ENCODE results near the gene TRAT1. TPM values are rescaled to one million over a fixed set of nuclear protein-coding genes. Genes with fewer than 3 reads are reported as not detected.
A peak's percentile ranks its signal among the peaks of the same experiment; 100 is the strongest.

TRAT1 gene
- total and polyA plus RNA-seq, 7 experiments from 2014 or later: 85.5 to 326 (median 146) TPM

GRCh38 chr3:108826309-108827187 is 4.0 kb downstream of the TRAT1 start:
- Histone ChIP-seq H3K27ac (ENCODE audit: low read depth, low read length) (peak overlapping the region; percentile 78), H3K4me3 (ENCODE audit: low read length) (peak overlapping the region; percentile 76), H3K27me3 (ENCODE audit: control insufficient read depth in 2 of 2, insufficient read depth in 2 of 2, low read length in 2 of 2) (no peaks in the 10 kb centered on the region), H3K36me3 (ENCODE audit: control insufficient read depth in 2 of 3, insufficient read depth in 3 of 3, low read length in 3 of 3) (peaks cover 0 to 7% (median 0%) of the 10 kb centered on the region in 3 experiments), H3K4me1 (ENCODE audit: control insufficient read depth in 2 of 2, insufficient read depth in 2 of 2, low read length in 2 of 2) (peaks cover 29 to 33% of the 10 kb centered on the region in 2 donors), H3K9me3 (ENCODE audit: control insufficient read depth in 2 of 3, low read length in 3 of 3) (no peaks in the 10 kb centered on the region)
- H3K4me1 Mint-ChIP-seq: peaks cover 30 to 62% (median 51%) of the 10 kb centered on the region in 7 donors
- no peaks in the 10 kb centered on the region for H3K27me3 Mint-ChIP-seq
- peak overlapping the region; percentile 85 to 100 (median 96) for H3K4me3 Mint-ChIP-seq
- ChIA-PET CTCF (interaction anchor here (0.6 to 1.1 kb wide), 4 partner anchors 14 to 960 kb away, joined by 3 to 4 read pairs (median 3); no protein-coding TSS in a partner anchor), POLR2A (interaction anchor here (0.6 to 10.2 kb wide), 4 partner anchors 10 to 223 kb away, joined by 3 to 194 read pairs (median 4); no protein-coding TSS in a partner anchor)
- H3K36me3 Mint-ChIP-seq: peaks cover 12 to 54% (median 35%) of the 10 kb centered on the region in 5 donors
- intact Hi-C loops (cut with micrococcal nuclease): loop anchor here in 1 of 2 donors (1.0 to 10.0 kb wide), 3 partner anchors 9 to 978 kb away; no protein-coding TSS in a partner anchor
- DNase-seq (no peak), ATAC-seq (no peak)
- H3K27ac Mint-ChIP-seq: peak overlapping the region; percentile 70 to 100 (median 92)
- H3K9me3 Mint-ChIP-seq: peaks cover 0 to 2% (median 0%) of the 10 kb centered on the region in 11 donors

- Histone ChIP-seq H3K27me3 (ENCODE audit: control insufficient read depth in 2 of 2, insufficient read depth in 2 of 2, low read length in 2 of 2) (no peaks in the 10 kb centered on the region), H3K36me3 (ENCODE audit: control insufficient read depth in 2 of 3, insufficient read depth in 3 of 3, low read length in 3 of 3) (peaks cover 0 to 7% (median 0%) of the 10 kb centered on the region in 3 experiments), H3K4me3 (ENCODE audit: low read length) (peak overlapping the region; percentile 2), H3K9me3 (ENCODE audit: control insufficient read depth in 2 of 3, low read length in 3 of 3) (no peaks in the 10 kb centered on the region), H3K27ac (ENCODE audit: low read depth, low read length) (peak overlapping the region; percentile 78), H3K4me1 (ENCODE audit: control insufficient read depth in 2 of 2, insufficient read depth in 2 of 2, low read length in 2 of 2) (peaks cover 54 to 62% of the 10 kb centered on the region in 2 donors)
- Mint-ChIP-seq H3K36me3 (peaks cover 14 to 68% (median 41%) of the 10 kb centered on the region in 5 donors), H3K4me1 (peaks cover 44 to 93% (median 82%) of the 10 kb centered on the region in 7 donors), H3K4me3 (peak overlapping the region; percentile 16 to 100 (median 81)), H3K27ac (peak overlapping the region; percentile 83 to 100 (median 91)), H3K27me3 (no peaks in the 10 kb centered on the region), H3K9me3 (peaks cover 0 to 2% (median 0%) of the 10 kb centered on the region in 11 donors)
- CTCF ChIA-PET: interaction anchor here (1.0 to 1.5 kb wide), 2 partner anchors 9 to 13 kb away, joined by 5 to 6 read pairs; no protein-coding TSS in a partner anchor
- POLR2A ChIA-PET: interaction anchor here (1.1 to 13.5 kb wide), 5 partner anchors 8 to 23 kb away, joined by 3 to 194 read pairs (median 4); partner anchors contain the start of gene TRAT1
- no peak for DNase-seq
- ATAC-seq: no peak
- intact Hi-C loops (cut with micrococcal nuclease): loop anchor here in 1 of 2 donors (10.0 kb wide), 1 partner anchor 536 kb away; the partner anchor contains the start of gene HHLA2
Observed at GRCh38 chr3:108830381-108830780, 7.8 kb downstream of the TRAT1 start.

DNA sequence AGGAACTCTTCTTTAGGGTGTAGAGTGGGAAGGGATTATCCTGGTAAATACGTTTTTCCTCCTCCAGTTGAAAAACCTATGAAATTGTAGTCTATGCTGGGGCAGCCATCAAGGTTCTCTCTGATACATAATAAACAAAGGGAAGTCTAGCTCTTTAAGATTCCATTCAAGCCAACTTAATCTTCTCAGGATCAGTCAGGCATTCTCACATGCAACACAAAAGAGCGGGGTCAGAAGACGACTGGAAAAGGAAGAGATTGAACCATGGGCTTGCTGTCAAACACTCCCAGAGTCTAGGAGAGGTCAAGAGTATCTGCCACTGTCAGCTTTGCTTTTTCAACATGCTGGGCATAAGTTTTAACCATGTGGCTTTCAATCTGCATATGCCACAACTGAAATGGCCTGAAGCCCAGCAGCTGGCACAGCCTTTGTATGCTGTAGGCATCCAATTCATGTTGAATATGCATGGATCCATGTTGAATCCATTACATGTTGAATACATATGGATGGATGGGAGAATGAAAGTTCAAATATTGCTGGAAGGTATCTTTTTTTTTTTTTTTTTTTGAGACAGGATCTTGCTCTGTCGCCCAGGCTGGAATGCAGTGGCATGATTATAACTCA is 8.5 kb downstream of the TRAT1 start:
- intact Hi-C loops (cut with micrococcal nuclease): loop anchor here in 1 of 2 donors (10.0 kb wide), 1 partner anchor 536 kb away; the partner anchor contains the start of gene HHLA2
- ChIA-PET POLR2A (interaction anchor here (0.7 to 13.5 kb wide), 6 partner anchors 8 to 46 kb away, joined by 3 to 194 read pairs (median 4); partner anchors contain the start of gene TRAT1), CTCF (interaction anchor here (0.5 to 1.5 kb wide), 3 partner anchors 8 to 339 kb away, joined by 3 to 6 read pairs (median 5); no protein-coding TSS in a partner anchor)
- H3K36me3 ChIP-seq (ENCODE audit: control insufficient read depth in 2 of 3, insufficient read depth in 3 of 3, low read length in 3 of 3): peaks cover 0 to 7% (median 0%) of the 10 kb centered on the region in 3 experiments
- ATAC-seq: no peak
- Mint-ChIP-seq H3K9me3 (peaks cover 0 to 2% (median 0%) of the 10 kb centered on the region in 11 donors), H3K27me3 (no peaks in the 10 kb centered on the region), H3K27ac (peak overlapping the region; percentile 83 to 100 (median 91)), H3K4me3 (peak overlapping the region; percentile 4 to 100 (median 81)), H3K36me3 (peaks cover 14 to 70% (median 42%) of the 10 kb centered on the region in 5 donors), H3K4me1 (peaks cover 46 to 96% (median 87%) of the 10 kb centered on the region in 7 donors)
- DNase-seq: no peak
- no peaks in the 10 kb centered on the region for H3K27me3 ChIP-seq (ENCODE audit: control insufficient read depth in 2 of 2, insufficient read depth in 2 of 2, low read length in 2 of 2)
- H3K27ac ChIP-seq (ENCODE audit: low read depth, low read length): peak overlapping the region; percentile 78
- H3K4me3 ChIP-seq (ENCODE audit: low read length): peak overlapping the region; percentile 9
- H3K4me1 ChIP-seq (ENCODE audit: control insufficient read depth in 2 of 2, insufficient read depth in 2 of 2, low read length in 2 of 2): peaks cover 58 to 62% of the 10 kb centered on the region in 2 donors
- H3K9me3 ChIP-seq (ENCODE audit: control insufficient read depth in 2 of 3, low read length in 3 of 3): no peaks in the 10 kb centered on the region

DNA sequence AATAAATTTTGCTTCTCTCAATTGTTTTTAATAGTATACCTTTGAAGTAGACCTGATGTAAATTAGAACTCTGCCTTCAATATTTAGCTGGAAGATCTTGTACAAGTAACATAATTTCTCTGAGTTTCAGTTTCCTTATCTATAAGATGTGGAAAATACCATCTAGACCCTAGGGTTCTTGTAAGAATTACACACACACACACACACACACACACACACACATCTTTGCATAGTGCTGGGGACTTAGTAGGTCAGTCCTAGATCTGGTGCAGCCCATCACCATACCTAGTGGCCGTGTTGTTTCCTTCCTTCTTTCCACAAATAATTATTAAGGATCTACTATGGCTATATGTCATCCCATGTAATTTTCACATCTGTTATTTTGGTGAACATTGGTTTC is 11.0 kb downstream of the TRAT1 start:
- POLR2A ChIA-PET: interaction anchor here (0.6 to 13.5 kb wide), 7 partner anchors 11 to 243 kb away, joined by 3 to 194 read pairs (median 4); partner anchors contain the start of gene TRAT1
- CTCF ChIA-PET: interaction anchor here (1.7 to 2.9 kb wide), 3 partner anchors 10 to 27 kb away, joined by 6 to 16 read pairs (median 8); partner anchors contain the start of gene TRAT1
- Mint-ChIP-seq H3K4me1 (peaks cover 41 to 96% (median 91%) of the 10 kb centered on the region in 7 donors), H3K27ac (peak overlapping the region; percentile 83 to 100 (median 94)), H3K27me3 (no peaks in the 10 kb centered on the region), H3K4me3 (peak overlapping the region; percentile 85 to 100 (median 92)), H3K36me3 (peaks cover 14 to 71% (median 47%) of the 10 kb centered on the region in 5 donors), H3K9me3 (peaks cover 0 to 2% (median 0%) of the 10 kb centered on the region in 11 donors)
- Histone ChIP-seq H3K9me3 (ENCODE audit: control insufficient read depth in 2 of 3, low read length in 3 of 3) (no peaks in the 10 kb centered on the region), H3K4me1 (ENCODE audit: control insufficient read depth in 2 of 2, insufficient read depth in 2 of 2, low read length in 2 of 2) (peaks cover 73 to 74% of the 10 kb centered on the region in 2 donors), H3K27ac (ENCODE audit: low read depth, low read length) (peak overlapping the region; percentile 78), H3K36me3 (ENCODE audit: control insufficient read depth in 2 of 3, insufficient read depth in 3 of 3, low read length in 3 of 3) (peaks cover 0 to 7% (median 2%) of the 10 kb centered on the region in 3 experiments), H3K4me3 (ENCODE audit: low read length) (peak overlapping the region; percentile 43), H3K27me3 (ENCODE audit: control insufficient read depth in 2 of 2, insufficient read depth in 2 of 2, low read length in 2 of 2) (no peaks in the 10 kb centered on the region)
- intact Hi-C loops (cut with micrococcal nuclease): loop anchor here in 1 of 2 donors (10.0 kb wide), 1 partner anchor 539 kb away; the partner anchor contains the start of gene HHLA2
- ATAC-seq (no peak), DNase-seq (peak in 1 of 9 donors; percentile 51)

DNA sequence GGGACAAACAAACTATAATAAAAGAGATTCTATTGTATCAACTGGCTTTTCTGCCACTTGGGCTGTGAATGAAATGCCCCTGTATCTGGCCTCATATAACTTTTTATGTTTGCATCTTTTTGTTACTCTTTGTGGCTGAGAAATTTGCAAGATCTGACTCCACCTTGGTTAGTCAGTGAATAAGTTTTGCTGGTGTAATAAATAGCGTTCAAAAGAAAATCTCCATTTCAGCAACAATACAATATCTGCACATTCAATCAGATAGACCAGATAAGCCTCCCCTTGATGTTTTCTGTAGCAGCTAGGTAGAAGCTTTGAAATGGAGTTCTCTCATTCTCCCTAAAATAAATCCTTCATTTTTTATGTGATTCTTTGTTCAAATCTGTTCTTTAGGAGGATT is 12.0 kb downstream of the TRAT1 start:
- POLR2A ChIA-PET: interaction anchor here (1.1 to 13.5 kb wide), 5 partner anchors 12 to 29 kb away, joined by 3 to 194 read pairs (median 7); partner anchors contain the start of gene TRAT1
- no peaks in the 10 kb centered on the region for H3K9me3 Mint-ChIP-seq

More for the DNA sequence above, 12.0 kb downstream of the TRAT1 start:
- Histone ChIP-seq H3K4me1 (ENCODE audit: control insufficient read depth in 2 of 2, insufficient read depth in 2 of 2, low read length in 2 of 2) (peaks cover 69 to 75% of the 10 kb centered on the region in 2 donors), H3K27me3 (ENCODE audit: control insufficient read depth in 2 of 2, insufficient read depth in 2 of 2, low read length in 2 of 2) (no peaks in the 10 kb centered on the region), H3K4me3 (ENCODE audit: low read length) (peak overlapping the region; percentile 43), H3K9me3 (ENCODE audit: control insufficient read depth in 2 of 3, low read length in 3 of 3) (no peaks in the 10 kb centered on the region), H3K27ac (ENCODE audit: low read depth, low read length) (peak overlapping the region; percentile 78), H3K36me3 (ENCODE audit: control insufficient read depth in 2 of 3, insufficient read depth in 3 of 3, low read length in 3 of 3) (peaks cover 0 to 14% (median 7%) of the 10 kb centered on the region in 3 experiments)
- H3K4me1 Mint-ChIP-seq: peaks cover 45 to 97% (median 91%) of the 10 kb centered on the region in 7 donors
- H3K27ac Mint-ChIP-seq: peak overlapping the region; percentile 83 to 100 (median 94)
- peak; percentile 54 for ATAC-seq
- intact Hi-C loops (cut with micrococcal nuclease): loop anchor here in 1 of 2 donors (10.0 kb wide), 1 partner anchor 540 kb away; the partner anchor contains the start of gene HHLA2
- peaks cover 14 to 73% (median 44%) of the 10 kb centered on the region in 5 donors for H3K36me3 Mint-ChIP-seq
- CTCF ChIA-PET: interaction anchor here (0.8 to 2.9 kb wide), 4 partner anchors 11 to 172 kb away, joined by 3 to 16 read pairs (median 8); partner anchors contain the start of gene TRAT1
- DNase-seq: peak in 6 of 9 donors; percentile 28 to 56 (median 43)
- no peaks in the 10 kb centered on the region for H3K27me3 Mint-ChIP-seq
- H3K4me3 Mint-ChIP-seq: peak overlapping the region; percentile 85 to 100 (median 92)

Measured in naive thymus-derived CD4-positive, alpha-beta T cell (primary cell).